Activated CD8-positive, alpha-beta memory T cell treated with anti-CD3 and anti-CD28 coated beads for 36 hours (primary cell): ENCODE measurements around the gene CHMP4A. TPM values are rescaled to one million over a fixed set of nuclear protein-coding genes. Genes with fewer than 3 reads are reported as not detected.

ENCODE experiments used
- CTCF ChIA-PET: fragments of 350-600 bp; sonication (Branson Sonifier 250); formaldehyde crosslinking; loops from one replicate; lab custom pipeline; 2021; ENCODE audit warnings: antibody characterized with exemption; lab: Charles Lee
- POLR2A ChIA-PET: fragments of 350-600 bp; sonication (Branson Sonifier 250); formaldehyde crosslinking; loops from one replicate; lab custom pipeline; 2021; ENCODE audit warnings: antibody characterized with exemption; lab: Charles Lee
- total RNA-seq, 2 experiments: library from RNA; stranded (reverse); gene quantifications; one replicate each; pipeline ENCODE4 v1.2.3, GENCODE V29; 2021

The CHMP4A gene
- total RNA-seq, 2 experiments from 2014 or later, result 73.7 to 75.8 TPM

GRCh38 chr14:24160850-24161804 is 52.2 kb downstream of the CHMP4A start, which contains the start of gene IRF9:
IRF9 (plus strand) TSS chr14:24161265; CDS start chr14:24162145, 880 bp downstream.
- ChIA-PET CTCF (interaction anchor here (0.6 to 3.5 kb wide), 34 partner anchors 9 to 184 kb away, joined by 3 to 34 read pairs (median 5); partner anchors contain the start of genes CHMP4A, DCAF11, EMC9 and GMPR2), POLR2A (interaction anchor here (0.9 to 3.4 kb wide), 12 partner anchors 9 to 53 kb away, joined by 3 to 19 read pairs (median 8); partner anchors contain the start of genes CHMP4A, DCAF11, EMC9 and IPO4)

- CTCF ChIA-PET, result interaction anchor here (0.7 to 3.5 kb wide), 27 partner anchors 9 to 152 kb away, joined by 3 to 34 read pairs (median 5); partner anchors contain the start of genes DCAF11, EMC9, GMPR2 and IPO4
- POLR2A ChIA-PET, result interaction anchor here (0.6 to 3.4 kb wide), 12 partner anchors 8 to 85 kb away, joined by 3 to 19 read pairs (median 9); partner anchors contain the start of genes CHMP4A, DCAF11, EMC9 and IPO4
Observed at GRCh38 chr14:24160499-24160849, 52.8 kb downstream of the CHMP4A start.

GRCh38 chr14:24159777-24160498 is 53.4 kb downstream of the CHMP4A start:
- POLR2A ChIA-PET, result interaction anchor here (0.6 to 3.4 kb wide), 7 partner anchors 13 to 86 kb away, joined by 3 to 19 read pairs (median 10); partner anchors contain the start of genes DCAF11, EMC9, NRL and PSME1
- CTCF ChIA-PET, result interaction anchor here (0.7 to 3.5 kb wide), 17 partner anchors 9 to 152 kb away, joined by 3 to 34 read pairs (median 9); partner anchors contain the start of genes DCAF11, NRL, PCK2 and PSME1

Other genes starting within 250 kb of the CHMP4A start
- 10 to 100 TPM; 19.8 to 21.6 TPM for gene DHRS4L2, start 224.6 kb downstream of the CHMP4A start, total RNA-seq
- 1 to 10 TPM; 1.2 to 1.5 TPM for gene CARMIL3, start 161.5 kb downstream of the CHMP4A start, total RNA-seq
- not detected for gene CPNE6, start 141.9 kb downstream of the CHMP4A start, total RNA-seq
- gene PCK2, start 119.2 kb downstream of the CHMP4A start, total RNA-seq, result 100 to 1,000 TPM; 118 to 125 TPM
- gene DCAF11, start 98.7 kb downstream of the CHMP4A start, total RNA-seq, result 10 to 100 TPM; 60.3 to 69.1 TPM
- gene NRL, start 98.5 kb downstream of the CHMP4A start, total RNA-seq, result 1 to 10 TPM; 1.1 to 1.7 TPM
- under 1 TPM; 0.31 to 0.46 TPM for gene FITM1, start 82.8 kb downstream of the CHMP4A start, total RNA-seq
- 100 to 1,000 TPM; 334 to 335 TPM for gene PSME1, start 77.3 kb downstream of the CHMP4A start, total RNA-seq
- 10 to 100 TPM; 38.5 to 38.9 TPM for gene EMC9, start 71.9 kb downstream of the CHMP4A start, total RNA-seq
- 100 to 1,000 TPM; 381 to 388 TPM for gene PSME2, start 66.9 kb downstream of the CHMP4A start, total RNA-seq
- gene RNF31, start 66.0 kb downstream of the CHMP4A start, total RNA-seq, result 10 to 100 TPM; 75.5 to 80.8 TPM
- gene IRF9, start 52.2 kb downstream of the CHMP4A start, total RNA-seq, result 10 to 100 TPM; 52.4 to 54.5 TPM
- gene REC8, start 41.4 kb downstream of the CHMP4A start, total RNA-seq, result 10 to 100 TPM; 27.5 to 31.3 TPM
- 100 to 1,000 TPM; 166 to 168 TPM for gene IPO4, start 24.7 kb downstream of the CHMP4A start, total RNA-seq
- gene TM9SF1, start 18.0 kb downstream of the CHMP4A start, total RNA-seq, result 10 to 100 TPM; 30.6 to 30.7 TPM
- under 1 TPM; 0.27 TPM for gene TSSK4, start 7.8 kb downstream of the CHMP4A start, total RNA-seq
- gene MDP1, start 2.6 kb upstream of the CHMP4A start, total RNA-seq, result 10 to 100 TPM; 14.9 to 17.4 TPM
- gene NEDD8, start 18.9 kb upstream of the CHMP4A start, total RNA-seq, result 100 to 1,000 TPM; 220 to 231 TPM
- 10 to 100 TPM; 39.9 to 45.7 TPM for gene GMPR2, start 19.4 kb upstream of the CHMP4A start, total RNA-seq
- gene TINF2, start 29.1 kb upstream of the CHMP4A start, total RNA-seq, result 10 to 100 TPM; 82.1 to 93.1 TPM
- gene TGM1, start 49.7 kb upstream of the CHMP4A start, total RNA-seq, result 1 to 10 TPM; 2.6 to 3.2 TPM
- 10 to 100 TPM; 33.0 to 37.9 TPM for gene RABGGTA, start 58.1 kb upstream of the CHMP4A start, total RNA-seq
- 1 to 10 TPM; 7.8 to 9.0 TPM for gene DHRS1, start 86.3 kb upstream of the CHMP4A start, total RNA-seq
- gene NOP9, start 86.4 kb upstream of the CHMP4A start, total RNA-seq, result 10 to 100 TPM; 46.1 to 49.3 TPM
- 10 to 100 TPM; 14.2 to 14.4 TPM for gene CIDEB, start 94.5 kb upstream of the CHMP4A start, total RNA-seq
- 10 to 100 TPM in 1 of 2 experiments, 1 to 10 TPM in 1; 9.3 to 10.4 TPM for gene LTB4R2, start 96.7 kb upstream of the CHMP4A start, total RNA-seq
- gene LTB4R, start 98.0 kb upstream of the CHMP4A start, total RNA-seq, result 10 to 100 TPM; 12.5 to 13.7 TPM
- gene ADCY4, start 121.6 kb upstream of the CHMP4A start, total RNA-seq, result 1 to 10 TPM in 1 of 2 experiments, under 1 TPM in 1; 0.78 to 1.3 TPM
- gene RIPK3, start 126.5 kb upstream of the CHMP4A start, total RNA-seq, result 1 to 10 TPM; 8.2 to 9.7 TPM
- under 1 TPM; 0.78 to 0.93 TPM for gene NFATC4, start 154.7 kb upstream of the CHMP4A start, total RNA-seq
- under 1 TPM; 0.06 TPM for gene NYNRIN, start 185.5 kb upstream of the CHMP4A start, total RNA-seq
- gene CBLN3, start 216.2 kb upstream of the CHMP4A start, total RNA-seq, result 1 to 10 TPM; 8.1 to 8.9 TPM
- 10 to 100 TPM; 53.4 to 57.9 TPM for gene KHNYN, start 216.5 kb upstream of the CHMP4A start, total RNA-seq
- gene SDR39U1, start 229.3 kb upstream of the CHMP4A start, total RNA-seq, result 10 to 100 TPM; 53.2 to 59.0 TPM